Omental fat pad (tissue), 4 donors: ENCODE measurements around the gene ITSN1. TPM values are rescaled to one million over a fixed set of nuclear protein-coding genes. Genes with fewer than 3 reads are reported as not detected.

Experiments
- ATAC-seq: fragments of 150-250 bp; one replicate; pipeline ENCODE4 v1.9.1; 2016; ENCODE audit warnings: mild to moderate bottlenecking, moderate library complexity; ENCODE audit not compliant: low FRiP score
- DNase-seq: peaks from one replicate; pipeline ENCODE4 v3.0.0-alpha.2; 2019; ENCODE audit warnings: low spot score
- total RNA-seq, 4 donors: library from RNA; depleted of rRNA; stranded (reverse); fragments of >200 nt; gene quantifications; one replicate each; pipeline ENCODE4 v1.1.0, GENCODE V29; 2016
- TF ChIP-seq, protein P1 (sequence below), 3 donors: fragments of 450-650 bp; IDR thresholded peaks; one replicate each; pipeline ENCODE4 v1.5.1; 2016 to 2017; ENCODE audit warnings: antibody characterized with exemption in 3 of 3, mild to moderate bottlenecking in 3 of 3, moderate library complexity in 2 of 3

The ITSN1 gene
- total RNA-seq, 4 donors from 2014 or later: 71.4 to 248 (median 151) TPM

DNA sequence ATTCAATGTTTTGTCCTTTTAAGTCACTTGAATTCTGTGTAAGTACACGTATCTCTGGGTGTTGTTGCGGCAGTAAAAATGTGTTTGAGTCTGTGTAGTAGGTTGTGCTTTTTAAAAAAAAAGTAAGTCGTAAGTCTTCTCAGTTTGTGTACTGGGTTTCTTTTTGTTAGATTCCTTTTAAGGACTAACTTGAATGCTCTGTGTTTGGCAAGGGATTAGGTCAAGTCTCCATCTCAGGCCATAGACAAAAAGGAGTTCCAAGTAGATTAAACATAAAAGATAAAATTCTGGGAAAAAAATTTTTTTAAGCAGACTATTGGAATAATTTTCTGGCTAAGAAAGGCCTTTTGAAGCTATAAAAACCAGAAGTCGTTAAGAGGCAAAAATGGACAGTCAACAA lies 160.2 kb downstream of the ITSN1 start:
- no peak for DNase-seq
- ATAC-seq: no peak

DNA sequence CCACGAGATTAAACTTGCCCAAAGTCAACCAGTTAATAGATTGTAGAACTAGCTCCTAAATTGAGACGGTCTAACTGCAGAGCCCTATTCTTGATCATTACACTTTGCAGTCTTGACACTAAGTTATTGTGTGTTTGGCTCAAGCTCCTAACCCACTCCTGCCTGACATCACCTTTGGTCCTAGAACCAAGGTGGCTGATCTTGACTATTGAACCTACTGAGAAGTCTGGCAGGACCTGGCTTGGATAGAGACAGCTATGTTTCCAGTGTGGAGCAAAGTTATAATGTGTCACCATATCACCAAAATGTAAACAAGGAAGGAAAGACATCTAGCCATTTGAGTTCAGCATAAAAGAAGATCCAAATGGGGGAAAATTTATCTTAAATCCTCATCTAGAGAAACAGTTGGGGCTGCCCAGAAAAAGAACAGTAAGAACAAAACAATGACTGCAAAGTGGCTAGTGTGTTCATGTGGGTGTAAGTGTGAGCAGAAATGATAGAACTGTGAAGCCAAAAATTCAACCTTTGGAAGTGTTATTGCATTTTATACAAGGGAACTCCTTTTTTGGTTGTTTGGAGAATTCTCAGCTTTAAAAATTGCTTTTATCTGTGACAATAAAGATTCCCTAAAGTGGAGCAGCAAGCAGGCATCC lies 166.5 kb downstream of the ITSN1 start:
- no peak for ATAC-seq
- no peak for DNase-seq
- TF ChIP-seq, protein P1, sequence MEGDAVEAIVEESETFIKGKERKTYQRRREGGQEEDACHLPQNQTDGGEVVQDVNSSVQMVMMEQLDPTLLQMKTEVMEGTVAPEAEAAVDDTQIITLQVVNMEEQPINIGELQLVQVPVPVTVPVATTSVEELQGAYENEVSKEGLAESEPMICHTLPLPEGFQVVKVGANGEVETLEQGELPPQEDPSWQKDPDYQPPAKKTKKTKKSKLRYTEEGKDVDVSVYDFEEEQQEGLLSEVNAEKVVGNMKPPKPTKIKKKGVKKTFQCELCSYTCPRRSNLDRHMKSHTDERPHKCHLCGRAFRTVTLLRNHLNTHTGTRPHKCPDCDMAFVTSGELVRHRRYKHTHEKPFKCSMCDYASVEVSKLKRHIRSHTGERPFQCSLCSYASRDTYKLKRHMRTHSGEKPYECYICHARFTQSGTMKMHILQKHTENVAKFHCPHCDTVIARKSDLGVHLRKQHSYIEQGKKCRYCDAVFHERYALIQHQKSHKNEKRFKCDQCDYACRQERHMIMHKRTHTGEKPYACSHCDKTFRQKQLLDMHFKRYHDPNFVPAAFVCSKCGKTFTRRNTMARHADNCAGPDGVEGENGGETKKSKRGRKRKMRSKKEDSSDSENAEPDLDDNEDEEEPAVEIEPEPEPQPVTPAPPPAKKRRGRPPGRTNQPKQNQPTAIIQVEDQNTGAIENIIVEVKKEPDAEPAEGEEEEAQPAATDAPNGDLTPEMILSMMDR (IDR thresholded peaks at IDR 0.05): no peak

More for the DNA sequence above, 160.2 kb downstream of the ITSN1 start:
- TF ChIP-seq, protein P1 (IDR thresholded peaks at IDR 0.05): no peak

DNA sequence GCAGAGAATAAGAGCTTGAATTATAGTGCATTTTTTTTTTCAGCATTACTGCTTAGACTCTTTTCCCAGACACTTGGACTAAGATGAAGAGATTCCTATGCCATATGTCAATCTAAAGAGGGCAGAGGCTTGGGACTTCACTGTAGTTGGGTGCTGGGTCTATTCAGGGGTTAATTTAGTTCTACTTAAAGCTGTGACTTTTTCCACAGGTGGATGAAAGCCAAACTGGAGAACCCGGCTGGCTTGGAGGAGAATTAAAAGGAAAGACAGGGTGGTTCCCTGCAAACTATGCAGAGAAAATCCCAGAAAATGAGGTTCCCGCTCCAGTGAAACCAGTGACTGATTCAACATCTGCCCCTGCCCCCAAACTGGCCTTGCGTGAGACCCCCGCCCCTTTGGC lies 168.5 kb downstream of the ITSN1 start:
- DNase-seq (no peak), ATAC-seq (no peak)
- TF ChIP-seq, protein P1 (IDR thresholded peaks at IDR 0.05): no peak

DNA sequence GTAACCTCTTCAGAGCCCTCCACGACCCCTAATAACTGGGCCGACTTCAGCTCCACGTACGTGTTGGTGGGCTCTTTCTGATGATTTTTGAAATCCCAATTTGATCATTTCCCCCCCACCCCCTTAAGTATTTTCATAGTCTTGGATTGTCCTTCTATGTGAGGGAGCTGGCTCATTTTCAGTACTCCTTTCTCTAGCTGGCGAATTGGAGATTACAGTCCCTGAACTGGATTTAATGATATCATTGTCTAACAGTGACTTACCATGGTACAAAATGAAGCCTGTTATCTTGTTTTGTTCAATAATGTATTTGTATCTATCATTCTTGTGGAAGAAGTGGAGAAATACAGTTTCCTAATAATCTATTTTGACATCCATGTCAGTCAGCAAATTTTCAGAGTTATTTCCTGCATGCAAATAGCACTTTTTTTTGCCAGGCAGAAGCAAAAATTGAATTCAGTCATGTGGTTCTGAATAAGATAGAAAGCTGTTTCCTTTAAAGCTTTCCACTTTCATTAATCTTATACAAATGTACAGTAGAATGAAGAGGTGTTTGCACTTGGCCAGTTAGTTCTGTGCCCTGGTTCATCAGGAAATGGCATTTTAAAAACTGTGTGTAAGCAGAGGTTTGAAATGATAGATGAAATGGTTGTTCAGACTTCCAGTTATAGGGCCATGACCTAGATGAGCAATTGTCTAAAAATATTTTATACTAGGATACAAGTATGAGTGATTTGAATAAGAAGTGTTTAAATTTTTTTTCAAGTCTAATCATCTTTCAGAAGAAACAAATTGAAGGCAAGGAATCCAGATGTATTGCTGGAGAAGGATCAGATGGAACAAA lies 169.1 kb downstream of the ITSN1 start:
- DNase-seq (no peak), ATAC-seq (peak; percentile 48)
- TF ChIP-seq, protein P1 (IDR thresholded peaks at IDR 0.05): no peak

DNA sequence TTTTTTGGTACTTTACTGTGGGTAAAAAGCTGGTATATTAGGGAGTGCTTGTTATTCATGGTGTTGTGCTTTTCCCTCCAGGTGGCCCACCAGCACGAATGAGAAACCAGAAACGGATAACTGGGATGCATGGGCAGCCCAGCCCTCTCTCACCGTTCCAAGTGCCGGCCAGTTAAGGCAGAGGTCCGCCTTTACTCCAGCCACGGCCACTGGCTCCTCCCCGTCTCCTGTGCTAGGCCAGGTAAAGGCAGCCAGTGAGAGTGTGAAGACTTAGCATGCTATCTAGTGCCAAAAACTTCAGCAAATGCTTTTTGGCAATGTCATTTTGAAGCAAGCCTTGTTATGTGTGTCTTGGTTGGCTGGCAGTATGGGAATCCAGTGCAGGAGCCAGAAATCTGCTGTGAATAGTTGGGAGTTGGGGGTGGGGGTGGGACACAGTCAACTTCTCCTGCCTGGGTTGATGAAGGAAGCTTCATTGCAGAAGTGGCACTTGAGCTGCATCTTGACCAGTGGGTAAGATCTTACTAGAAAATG lies 171.6 kb downstream of the ITSN1 start:
- TF ChIP-seq, protein P1 (IDR thresholded peaks at IDR 0.05): no peak
- ATAC-seq (no peak), DNase-seq (no peak)

DNA sequence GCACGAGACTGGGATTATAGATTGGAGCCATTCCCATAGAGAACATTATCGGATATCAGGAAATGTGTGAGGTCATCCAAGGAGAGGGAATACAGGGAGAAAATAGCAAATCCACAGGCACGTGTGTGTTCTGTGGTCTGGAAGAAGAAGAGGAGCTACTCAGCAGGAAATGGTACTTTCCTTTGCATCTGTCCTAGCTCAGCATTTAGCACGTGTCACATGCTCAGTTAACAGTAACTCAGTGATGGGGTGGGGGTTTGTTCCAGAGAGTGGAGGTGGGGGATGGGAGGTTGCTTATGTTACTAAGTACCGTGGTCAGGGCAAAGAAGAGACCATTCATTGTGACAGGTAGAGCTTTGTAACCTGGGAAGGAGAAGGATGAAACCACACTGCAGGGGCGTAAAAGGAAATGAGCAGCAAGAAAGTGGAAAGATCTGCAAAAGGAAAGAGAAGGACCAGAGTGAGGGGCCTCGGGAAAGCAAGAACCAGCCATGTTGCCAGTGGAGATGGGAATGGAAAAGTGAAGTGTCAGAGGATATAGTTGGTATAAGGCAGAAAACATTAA lies 172.9 kb downstream of the ITSN1 start:
- no peak for DNase-seq
- TF ChIP-seq, protein P1 (IDR thresholded peaks at IDR 0.05): no peak
- no peak for ATAC-seq
